NB4 (cell line): ENCODE measurements around the gene H6PD.

Source experiments
- DNase-seq: peaks from one replicate; pipeline ENCODE4 v3.0.0; 2010; ENCODE audit warnings: low read depth
- H3K4me3 ChIP-seq: one replicate; pipeline ENCODE4 v1.5.1; 2011; ENCODE audit warnings: mild to moderate bottlenecking, low read depth, low read length, moderate library complexity
- MAX ChIP-seq: IDR thresholded peaks from 2 replicates; pipeline ENCODE4 v1.6.1; 2011; ENCODE audit warnings: low read depth, low read length
- MYC ChIP-seq: IDR thresholded peaks from 2 replicates; pipeline ENCODE4 v1.6.1; 2011; ENCODE audit warnings: low read depth, low read length
- POLR2A ChIP-seq: IDR thresholded peaks from 2 replicates; pipeline ENCODE4 v1.6.1; 2011; ENCODE audit warnings: mild to moderate bottlenecking; ENCODE audit not compliant: insufficient read length; ENCODE audit errors: extremely low read depth
- TF ChIP-seq, protein P1 (sequence below): IDR thresholded peaks from one replicate; pipeline ENCODE4 v1.5.1; 2012; ENCODE audit warnings: low read depth, low read length

The H6PD gene

GRCh38 chr1:9244501-9245229, 10.1 kb downstream of the H6PD start:
- TF ChIP-seq, protein P1, sequence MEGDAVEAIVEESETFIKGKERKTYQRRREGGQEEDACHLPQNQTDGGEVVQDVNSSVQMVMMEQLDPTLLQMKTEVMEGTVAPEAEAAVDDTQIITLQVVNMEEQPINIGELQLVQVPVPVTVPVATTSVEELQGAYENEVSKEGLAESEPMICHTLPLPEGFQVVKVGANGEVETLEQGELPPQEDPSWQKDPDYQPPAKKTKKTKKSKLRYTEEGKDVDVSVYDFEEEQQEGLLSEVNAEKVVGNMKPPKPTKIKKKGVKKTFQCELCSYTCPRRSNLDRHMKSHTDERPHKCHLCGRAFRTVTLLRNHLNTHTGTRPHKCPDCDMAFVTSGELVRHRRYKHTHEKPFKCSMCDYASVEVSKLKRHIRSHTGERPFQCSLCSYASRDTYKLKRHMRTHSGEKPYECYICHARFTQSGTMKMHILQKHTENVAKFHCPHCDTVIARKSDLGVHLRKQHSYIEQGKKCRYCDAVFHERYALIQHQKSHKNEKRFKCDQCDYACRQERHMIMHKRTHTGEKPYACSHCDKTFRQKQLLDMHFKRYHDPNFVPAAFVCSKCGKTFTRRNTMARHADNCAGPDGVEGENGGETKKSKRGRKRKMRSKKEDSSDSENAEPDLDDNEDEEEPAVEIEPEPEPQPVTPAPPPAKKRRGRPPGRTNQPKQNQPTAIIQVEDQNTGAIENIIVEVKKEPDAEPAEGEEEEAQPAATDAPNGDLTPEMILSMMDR: no peak
- TF ChIP-seq MAX (peak; percentile 97), MYC (peak; percentile 87)
- H3K4me3 ChIP-seq: no peak overlapping the region
- DNase-seq: peak; percentile 79

DNA sequence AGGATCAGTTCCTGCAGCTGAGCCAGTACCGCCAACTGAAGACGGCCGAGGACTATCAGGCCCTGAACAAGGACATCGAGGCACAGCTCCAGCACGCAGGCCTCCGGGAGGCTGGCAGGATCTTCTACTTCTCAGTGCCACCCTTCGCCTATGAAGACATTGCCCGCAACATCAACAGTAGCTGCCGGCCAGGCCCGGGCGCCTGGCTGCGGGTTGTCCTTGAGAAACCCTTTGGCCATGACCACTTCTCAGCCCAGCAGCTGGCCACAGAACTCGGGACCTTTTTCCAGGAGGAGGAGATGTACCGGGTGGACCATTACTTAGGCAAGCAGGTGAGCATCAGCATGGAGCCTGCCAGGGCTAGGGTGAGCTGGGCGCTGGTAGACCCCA, 10.7 kb downstream of the H6PD start:
- no peak overlapping the region for H3K4me3 ChIP-seq
- TF ChIP-seq MAX (no peak), POLR2A (no peak), MYC (no peak)
- TF ChIP-seq, protein P1: no peak
- no peak for DNase-seq

- no peak for DNase-seq
- TF ChIP-seq MYC: no peak
- TF ChIP-seq, protein P1: no peak
- TF ChIP-seq MAX: no peak
- TF ChIP-seq POLR2A: no peak
- H3K4me3 ChIP-seq: no peak overlapping the region
Observed at GRCh38 chr1:9245661-9246060, 11.1 kb downstream of the H6PD start.

DNA sequence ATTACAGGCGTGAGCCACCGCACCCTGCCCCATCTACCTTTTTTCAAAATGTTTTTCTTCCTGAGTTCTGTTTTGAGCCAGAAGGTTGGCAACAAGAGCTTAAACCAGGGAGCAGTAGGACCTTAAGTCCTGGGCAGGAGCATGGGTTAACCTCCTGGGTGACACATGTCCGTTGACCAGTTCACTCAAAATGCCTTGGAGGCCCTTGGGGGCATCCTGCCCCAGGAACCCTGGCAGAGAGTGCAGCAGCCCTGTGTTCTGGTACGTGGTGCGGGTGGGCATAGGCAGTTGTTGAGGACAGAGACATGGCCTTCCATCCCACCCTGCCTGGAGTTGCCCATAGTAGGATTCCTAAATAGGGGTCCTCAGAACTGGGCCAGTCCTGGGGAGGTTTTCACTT, 11.6 kb downstream of the H6PD start:
- no peak for TF ChIP-seq POLR2A
- no peak for TF ChIP-seq MYC
- TF ChIP-seq, protein P1: no peak
- TF ChIP-seq MAX: no peak
- no peak overlapping the region for H3K4me3 ChIP-seq
- no peak for DNase-seq

GRCh38 chr1:9246841-9247785, 12.5 kb downstream of the H6PD start:
- TF ChIP-seq, protein P1: peak; percentile 12
- no peak for TF ChIP-seq MYC
- H3K4me3 ChIP-seq: no peak overlapping the region
- no peak for DNase-seq
